Type B pancreatic cell (in vitro differentiated cells): Measurements from ENCODE around the gene RAD21L1. TPM values are rescaled to one million over a fixed set of nuclear protein-coding genes. Genes with fewer than 3 reads are reported as not detected.

ENCODE experiments used
- DNase-seq: peaks from one replicate; pipeline ENCODE4 v3.0.0; 2021; ENCODE audit warnings: mixed read lengths; ENCODE audit not compliant: unreplicated experiment; ENCODE audit errors: extremely low spot score
- H3K27ac Mint-ChIP-seq: 2 replicates; pipeline ENCODE4 v1.8.0; 2021; ENCODE audit warnings: mild to moderate bottlenecking, mixed read lengths
- H3K27me3 Mint-ChIP-seq: 2 replicates; pipeline ENCODE4 v1.8.0; 2021; ENCODE audit warnings: mixed read lengths
- H3K36me3 Mint-ChIP-seq: 2 replicates; pipeline ENCODE4 v1.8.0; 2021; ENCODE audit warnings: mixed read lengths
- H3K4me1 Mint-ChIP-seq: one replicate; pipeline ENCODE4 v1.8.0; 2021; ENCODE audit warnings: mixed read lengths; ENCODE audit not compliant: unreplicated experiment
- H3K4me3 Mint-ChIP-seq: 2 replicates; pipeline ENCODE4 v1.8.0; 2021; ENCODE audit warnings: mild to moderate bottlenecking, mixed read lengths
- H3K9me3 Mint-ChIP-seq: 2 replicates; pipeline ENCODE4 v1.8.0; 2021; ENCODE audit warnings: mixed read lengths
- CTCF ChIP-seq: fragments of 200-600 bp; sonication (generic); conservative IDR thresholded peaks from 2 replicates; pipeline ENCODE4 v1.5.0; 2021; ENCODE audit warnings: antibody characterized with exemption, mild to moderate bottlenecking
- total RNA-seq: library from RNA; stranded (reverse); gene quantifications from 2 replicates; pipeline ENCODE4 v1.2.1, GENCODE V29; 2021; ENCODE audit warnings: low replicate concordance

Gene RAD21L1
- total RNA-seq, 1 donor from 2014 or later: not detected

DNA sequence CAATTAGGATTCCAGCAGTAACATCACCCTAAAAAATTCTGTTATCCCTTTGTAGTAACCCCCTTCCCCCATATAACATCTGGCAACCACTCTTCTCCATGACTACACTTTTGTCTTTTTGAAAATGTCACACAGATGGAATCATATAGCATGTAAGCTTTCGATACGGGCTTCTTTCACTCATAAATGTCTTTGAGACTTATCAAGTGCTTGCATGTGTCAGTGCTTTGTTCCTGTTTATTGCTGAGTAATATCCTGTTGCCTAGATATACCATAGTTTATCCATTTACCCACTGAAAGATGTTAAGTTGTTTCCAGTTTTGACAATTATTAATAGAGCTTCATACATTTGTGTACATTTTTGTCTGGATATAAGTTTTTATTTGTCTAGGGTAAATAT lies 29.8 kb downstream of the RAD21L1 start:
- no peak for DNase-seq
- no peaks in the 10 kb centered on the region for H3K4me1 Mint-ChIP-seq
- H3K36me3 Mint-ChIP-seq: no peaks in the 10 kb centered on the region
- H3K9me3 Mint-ChIP-seq: no peaks in the 10 kb centered on the region
- H3K4me3 Mint-ChIP-seq: no peak overlapping the region
- H3K27me3 Mint-ChIP-seq: peaks cover 33% of the 10 kb centered on the region
- no peak overlapping the region for H3K27ac Mint-ChIP-seq
- no peak for TF ChIP-seq CTCF

DNA sequence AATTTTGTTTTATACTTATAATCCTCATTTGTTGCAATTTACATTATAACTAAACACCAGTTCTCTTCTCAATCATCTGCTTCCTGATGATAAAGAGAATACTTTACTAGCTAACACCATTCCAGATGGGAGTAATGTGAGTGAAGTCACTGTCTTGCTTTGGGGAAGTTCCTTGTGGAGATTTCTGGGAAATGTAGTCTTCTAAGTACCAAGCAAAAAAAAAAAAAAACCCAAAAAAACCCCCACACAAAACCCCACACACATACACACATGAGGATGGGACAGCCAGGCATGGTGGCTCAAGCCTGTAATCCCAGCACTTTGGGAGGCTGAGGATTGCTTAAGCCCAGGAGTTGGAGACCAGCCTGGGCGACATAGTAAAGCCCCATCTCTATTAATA lies 38.0 kb downstream of the RAD21L1 start:
- H3K4me3 Mint-ChIP-seq: no peak overlapping the region
- no peaks in the 10 kb centered on the region for H3K9me3 Mint-ChIP-seq
- no peak for DNase-seq
- H3K36me3 Mint-ChIP-seq: no peaks in the 10 kb centered on the region
- peaks cover 18% of the 10 kb centered on the region for H3K27me3 Mint-ChIP-seq
- no peak for TF ChIP-seq CTCF
- H3K4me1 Mint-ChIP-seq: no peaks in the 10 kb centered on the region
- H3K27ac Mint-ChIP-seq: no peak overlapping the region

DNA sequence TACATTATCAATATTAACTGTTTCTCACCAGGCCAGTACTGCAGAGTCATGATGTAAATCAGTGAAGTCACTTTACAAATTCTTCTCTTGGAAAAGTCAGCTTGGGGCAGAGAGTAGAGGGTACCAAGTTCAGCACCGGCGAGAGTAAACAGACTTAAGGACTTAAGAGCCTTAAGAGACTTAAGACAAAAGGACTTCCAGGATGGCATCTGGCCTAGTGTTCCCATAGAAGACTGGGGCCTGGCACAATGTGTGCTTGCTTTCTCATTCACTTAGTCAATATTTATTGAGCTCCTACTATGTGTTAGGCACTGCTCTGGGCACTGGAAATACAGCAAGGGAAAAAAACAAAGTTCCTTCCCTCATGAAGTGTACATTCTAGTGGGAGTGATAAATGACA lies 38.9 kb downstream of the RAD21L1 start:
- TF ChIP-seq CTCF: no peak
- DNase-seq: no peak
- Mint-ChIP-seq H3K27me3 (peaks cover 18% of the 10 kb centered on the region), H3K36me3 (no peaks in the 10 kb centered on the region), H3K4me1 (no peaks in the 10 kb centered on the region), H3K9me3 (no peaks in the 10 kb centered on the region), H3K27ac (peak overlapping the region; percentile 8), H3K4me3 (peak overlapping the region; percentile 89)

GRCh38 chr20:1265226-1265915 lies 39.5 kb downstream of the RAD21L1 start:
- Mint-ChIP-seq H3K27me3 (peaks cover 18% of the 10 kb centered on the region), H3K9me3 (no peaks in the 10 kb centered on the region), H3K4me3 (peak overlapping the region; percentile 89), H3K27ac (peak overlapping the region; percentile 73), H3K36me3 (no peaks in the 10 kb centered on the region), H3K4me1 (no peaks in the 10 kb centered on the region)
- no peak for DNase-seq
- no peak for TF ChIP-seq CTCF

DNA sequence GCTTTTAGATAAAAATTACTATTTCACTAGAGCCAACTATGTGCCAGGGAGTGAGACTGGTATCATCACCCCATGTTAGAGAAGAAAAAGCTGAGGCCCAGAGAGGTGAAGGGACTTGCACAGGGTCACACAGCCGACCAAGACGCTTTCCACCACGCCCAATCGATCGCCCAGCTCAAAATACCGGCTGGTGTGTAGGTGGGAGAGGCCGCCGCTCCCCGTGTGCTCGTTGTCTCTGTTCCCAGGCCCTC lies 40.0 kb downstream of the RAD21L1 start:
- no peak for DNase-seq
- no peaks in the 10 kb centered on the region for H3K36me3 Mint-ChIP-seq
- no peak for TF ChIP-seq CTCF
- no peaks in the 10 kb centered on the region for H3K4me1 Mint-ChIP-seq
- H3K4me3 Mint-ChIP-seq: peak overlapping the region; percentile 89
- no peaks in the 10 kb centered on the region for H3K9me3 Mint-ChIP-seq
- peaks cover 18% of the 10 kb centered on the region for H3K27me3 Mint-ChIP-seq
- peak overlapping the region; percentile 73 for H3K27ac Mint-ChIP-seq
